Fibroblast of pulmonary artery (primary cell): ENCODE data around the gene CHCHD3.

Experiments
- DNase-seq: peaks from one replicate; pipeline ENCODE4 v3.0.0-alpha.2; 2010; ENCODE audit warnings: low read depth
- H3K4me3 ChIP-seq: replicated peaks from 2 replicates; pipeline ENCODE4 v1.5.1; 2011; ENCODE audit warnings: low read depth, mild to moderate bottlenecking, control low read depth, low read length, moderate library complexity
- CTCF ChIP-seq: IDR thresholded peaks from 2 replicates; pipeline ENCODE4 v1.5.1; 2011; ENCODE audit warnings: mild to moderate bottlenecking, control low read depth, low read length, inconsistent platforms; ENCODE audit errors: missing control alignments

The CHCHD3 gene

GRCh38 chr7:133118261-133118660 is 36.4 kb upstream of the CHCHD3 start:
- DNase-seq, result no peak
- TF ChIP-seq CTCF, result no peak

GRCh38 chr7:133117452-133117851 is 35.6 kb upstream of the CHCHD3 start:
- no peak overlapping the region for H3K4me3 ChIP-seq
- DNase-seq, result no peak
- no peak for TF ChIP-seq CTCF

More at GRCh38 chr7:133118261-133118660, 36.4 kb upstream of the CHCHD3 start:
- H3K4me3 ChIP-seq, result no peak overlapping the region

GRCh38 chr7:133115596-133115995 is 33.7 kb upstream of the CHCHD3 start:
- no peak for DNase-seq
- TF ChIP-seq CTCF, result no peak
- H3K4me3 ChIP-seq, result no peak overlapping the region

- TF ChIP-seq CTCF, result no peak
- no peak overlapping the region for H3K4me3 ChIP-seq
- DNase-seq, result no peak
These were observed 32.6 kb upstream of the CHCHD3 start for GRCh38 chr7:133114519-133114918.

GRCh38 chr7:133112976-133113375 is 31.1 kb upstream of the CHCHD3 start:
- H3K4me3 ChIP-seq, result no peak overlapping the region
- no peak for TF ChIP-seq CTCF
- DNase-seq, result no peak

GRCh38 chr7:133112335-133112734 is 30.4 kb upstream of the CHCHD3 start:
- no peak overlapping the region for H3K4me3 ChIP-seq
- DNase-seq, result no peak
- no peak for TF ChIP-seq CTCF

- H3K4me3 ChIP-seq, result no peak overlapping the region
- no peak for TF ChIP-seq CTCF
- DNase-seq, result no peak
These were observed 28.4 kb upstream of the CHCHD3 start for GRCh38 chr7:133110312-133110711.
